GM18498 (cell line): ENCODE measurements around the gene RBM42.
"Not testable (repeated sequence)": the region's sequence is repeated elsewhere in the genome, so short reads cannot be mapped to it uniquely, and the experiment has no call there.

Source experiments
- ATAC-seq: cut with Tn5 transposase; IDR thresholded peaks from one replicate; pipeline ENCODE4 v1.9.1; 2021; ENCODE audit warnings: mild to moderate bottlenecking, moderate library complexity; ENCODE audit not compliant: unreplicated experiment

Gene RBM42, protein sequence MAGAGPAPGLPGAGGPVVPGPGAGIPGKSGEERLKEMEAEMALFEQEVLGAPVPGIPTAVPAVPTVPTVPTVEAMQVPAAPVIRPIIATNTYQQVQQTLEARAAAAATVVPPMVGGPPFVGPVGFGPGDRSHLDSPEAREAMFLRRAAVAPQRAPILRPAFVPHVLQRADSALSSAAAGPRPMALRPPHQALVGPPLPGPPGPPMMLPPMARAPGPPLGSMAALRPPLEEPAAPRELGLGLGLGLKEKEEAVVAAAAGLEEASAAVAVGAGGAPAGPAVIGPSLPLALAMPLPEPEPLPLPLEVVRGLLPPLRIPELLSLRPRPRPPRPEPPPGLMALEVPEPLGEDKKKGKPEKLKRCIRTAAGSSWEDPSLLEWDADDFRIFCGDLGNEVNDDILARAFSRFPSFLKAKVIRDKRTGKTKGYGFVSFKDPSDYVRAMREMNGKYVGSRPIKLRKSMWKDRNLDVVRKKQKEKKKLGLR

DNA sequence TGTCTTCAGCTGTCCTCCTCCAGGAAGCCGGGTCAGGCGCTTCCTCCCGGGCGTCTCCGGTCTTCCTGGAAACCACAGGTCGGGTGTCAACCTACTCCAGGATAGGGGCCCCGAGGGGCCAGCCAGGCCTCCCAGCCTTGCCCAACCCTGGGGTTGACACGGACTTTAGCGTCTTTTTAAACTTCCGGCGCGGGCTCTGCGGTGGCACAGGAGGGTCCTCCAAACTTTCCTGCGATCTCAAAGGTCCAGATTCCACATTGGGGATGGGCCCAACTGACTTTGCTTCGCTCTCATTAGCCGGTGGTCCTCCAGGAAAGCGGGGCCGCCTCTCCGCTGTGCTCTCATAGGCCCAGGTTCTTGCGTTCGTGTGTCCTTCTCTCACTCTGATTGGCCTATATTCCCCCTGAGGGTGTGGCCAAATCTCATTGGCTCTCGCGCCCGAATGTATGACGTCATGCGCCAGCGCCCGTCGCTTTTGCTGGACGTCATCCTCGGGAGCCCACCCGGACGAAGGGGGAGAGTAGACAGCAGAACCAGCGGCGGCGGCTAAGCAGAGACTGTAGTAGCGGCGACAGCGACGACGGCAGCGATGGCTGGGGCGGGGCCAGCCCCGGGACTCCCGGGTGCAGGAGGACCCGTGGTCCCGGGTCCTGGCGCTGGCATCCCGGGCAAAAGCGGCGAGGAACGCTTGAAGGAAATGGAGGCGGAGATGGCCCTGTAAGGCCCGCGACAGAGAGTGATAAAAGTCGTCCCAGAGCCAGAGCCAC is at the start of gene RBM42:
TSS of gene RBM42 (plus strand) at position 472 of the 767 bp plus-strand sequence. CDS start at position 590, 118 bp downstream.
- ATAC-seq = peak; percentile 94

DNA sequence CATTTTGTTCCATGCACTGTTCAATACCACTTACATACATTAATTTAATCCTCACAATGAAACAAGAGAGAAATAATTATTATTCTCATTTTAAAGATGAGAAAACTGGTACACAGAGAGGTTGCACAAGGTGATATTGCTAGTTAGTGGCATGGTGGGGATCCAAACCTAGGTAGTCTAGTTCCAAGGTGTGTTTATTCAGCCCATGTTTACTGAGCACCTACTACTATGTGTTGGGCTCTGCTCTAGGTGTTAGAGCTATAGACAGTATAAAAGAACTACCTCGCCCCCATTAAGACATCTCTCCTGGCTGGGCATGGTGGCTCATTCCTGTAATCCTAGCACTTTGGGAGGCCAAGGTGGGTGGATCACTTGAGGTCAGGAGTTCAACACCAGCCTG is 46.1 kb upstream of the RBM42 start:
- ATAC-seq = no peak

DNA sequence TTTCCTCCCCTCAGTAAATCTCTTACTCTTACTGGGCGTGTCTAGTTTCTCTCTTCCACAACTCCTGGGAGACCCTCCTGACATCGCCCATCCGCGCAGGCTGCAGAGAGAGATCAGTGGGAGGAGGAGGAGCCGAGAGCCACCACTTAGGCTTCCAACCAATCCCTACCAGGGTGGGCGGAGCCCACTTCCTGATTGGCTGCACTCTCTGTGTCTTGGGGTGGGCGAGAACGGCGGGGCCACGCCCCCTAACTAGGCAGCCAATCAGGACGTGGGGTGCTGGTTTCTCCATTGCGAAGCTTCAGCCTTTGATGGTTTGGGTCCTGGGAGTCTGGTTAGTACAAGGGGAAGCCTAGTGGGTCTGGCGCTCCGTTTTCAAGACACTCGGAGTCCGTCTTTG is 43.0 kb upstream of the RBM42 start, which contains the start of gene PMIS2:
TSS of gene PMIS2 (plus strand) at position 326 of the 400 bp plus-strand sequence. CDS start 87 bp downstream, outside the sequence.
- no peak for ATAC-seq

DNA sequence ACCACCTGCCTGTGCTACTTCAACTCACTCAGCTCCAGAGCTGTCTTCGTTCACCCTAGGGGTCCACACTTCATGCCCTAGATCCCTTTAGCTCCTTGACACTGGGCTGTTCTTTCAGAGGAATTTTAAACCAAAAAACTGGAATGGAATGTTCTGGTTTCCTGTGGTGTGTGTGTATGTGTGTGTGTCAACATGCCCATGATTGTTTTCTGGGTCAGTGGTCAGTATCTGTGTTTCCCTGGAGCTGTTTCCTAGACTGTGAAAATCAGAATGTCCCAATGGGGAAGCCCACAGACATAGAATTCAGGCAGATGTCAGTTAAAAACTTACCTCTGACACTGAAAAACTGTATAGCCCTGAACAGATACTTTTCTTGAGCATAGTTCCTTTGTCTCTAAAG is 41.5 kb upstream of the RBM42 start:
- ATAC-seq = no peak

DNA sequence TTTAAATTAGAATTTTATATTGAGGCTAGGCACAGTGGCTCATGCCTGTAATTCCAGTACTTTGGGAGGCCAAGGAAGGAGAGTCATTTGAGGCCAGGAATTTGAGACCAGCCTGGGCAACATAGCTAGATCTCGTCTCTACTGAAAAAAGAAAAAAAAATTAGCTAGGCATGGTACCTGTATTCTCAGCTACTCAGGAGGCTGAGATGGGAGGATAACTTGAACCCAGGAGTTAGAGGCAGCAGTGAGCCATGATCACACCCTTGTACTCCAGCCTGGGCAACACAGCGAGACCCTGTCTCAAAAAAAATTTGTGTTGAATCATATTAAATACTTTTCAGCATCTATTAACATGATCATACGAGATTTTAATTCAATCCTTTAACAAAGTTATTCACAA is 38.0 kb upstream of the RBM42 start:
- no peak for ATAC-seq

- ATAC-seq = no peak
These were observed 36.6 kb upstream of the RBM42 start for GRCh38 chr19:35592226-35592625.

DNA sequence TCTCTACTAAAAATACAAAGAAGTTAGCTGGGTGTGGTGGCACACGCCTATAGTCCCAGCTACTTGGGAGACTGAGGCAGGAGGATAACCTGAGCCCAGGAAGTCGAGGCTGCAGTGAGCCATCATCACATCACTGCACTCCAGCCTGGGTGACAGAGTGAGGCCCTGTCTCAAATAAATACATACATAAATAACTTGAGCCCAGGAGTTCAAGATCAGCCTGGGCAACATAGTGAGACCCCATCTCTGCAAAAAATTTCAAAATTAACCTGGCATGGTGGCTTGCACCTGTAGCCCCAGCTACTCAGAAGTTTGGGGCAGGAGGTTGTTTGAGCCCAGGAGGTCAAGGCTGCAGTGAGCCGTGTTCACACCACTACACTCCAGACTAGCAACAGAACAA is 33.8 kb upstream of the RBM42 start:
- ATAC-seq = not testable (repeated sequence)

DNA sequence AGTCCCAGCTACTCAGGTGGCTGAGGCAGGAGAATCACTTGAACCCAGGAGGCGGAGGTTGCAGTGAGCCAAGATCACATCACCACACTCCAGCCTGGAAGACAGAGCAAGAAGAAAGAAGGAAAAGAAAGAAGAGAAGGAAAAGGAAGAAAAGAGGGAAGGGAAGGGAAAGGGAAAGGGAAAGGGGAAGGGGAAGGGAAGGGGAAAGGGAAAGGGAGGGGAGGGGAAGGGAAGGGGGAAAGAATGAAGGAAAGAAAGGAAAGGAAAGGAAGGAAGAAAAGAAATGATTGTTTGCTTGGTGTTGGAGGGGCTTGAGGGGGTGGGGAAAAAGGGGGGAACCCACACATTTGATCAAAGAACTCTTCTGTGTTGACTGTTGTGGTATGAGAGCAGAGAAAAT is 32.9 kb upstream of the RBM42 start:
- ATAC-seq = no peak

DNA sequence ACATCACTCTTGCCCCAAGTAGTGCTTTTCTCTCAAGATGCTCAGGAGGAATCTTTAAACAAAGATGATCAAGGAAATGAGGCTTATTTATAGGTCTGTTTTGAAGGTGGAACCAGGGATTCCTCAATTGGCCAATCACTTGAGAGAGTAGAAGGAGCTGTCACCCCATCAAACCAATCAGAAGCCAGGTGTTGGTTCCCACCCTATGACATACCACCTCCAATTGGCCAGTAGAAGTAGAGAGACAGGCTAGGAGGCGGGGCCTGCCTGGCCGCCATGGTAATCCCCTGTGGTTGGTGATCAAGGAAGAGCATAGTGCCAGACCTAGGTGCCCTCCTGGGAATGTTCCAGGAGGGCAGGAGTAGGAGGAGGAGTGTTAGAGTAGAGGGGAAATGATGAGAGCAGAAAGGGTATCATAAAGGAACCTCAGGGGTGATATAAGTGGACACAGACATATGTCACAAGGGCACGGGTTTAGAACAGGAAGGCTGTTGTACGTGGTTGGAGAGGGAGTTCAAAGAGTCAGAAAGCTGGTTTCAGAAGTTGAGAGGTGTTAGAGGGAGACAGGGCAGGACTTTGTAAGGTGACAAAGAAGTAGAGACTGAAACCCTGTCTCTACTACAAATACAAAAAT is 32.4 kb upstream of the RBM42 start:
- ATAC-seq = peak; percentile 74

DNA sequence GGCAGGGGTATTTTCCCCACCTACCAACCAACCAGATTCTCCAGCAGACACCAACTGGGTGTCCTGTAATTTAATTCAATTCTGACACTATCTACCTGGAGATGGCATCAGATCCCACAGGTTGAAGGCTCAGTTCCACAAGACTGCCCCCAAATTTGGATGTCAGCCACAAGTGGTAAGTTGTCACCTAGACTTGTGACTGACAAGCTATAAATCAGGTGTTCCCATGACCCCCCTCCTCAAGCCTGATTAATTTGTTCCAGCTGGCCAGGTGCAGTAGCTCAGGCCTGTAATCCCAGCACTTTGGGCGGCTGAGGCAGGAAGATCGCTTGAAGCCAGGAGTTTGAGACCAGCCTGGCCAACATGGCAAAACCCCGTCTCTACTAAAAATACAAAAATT is 26.9 kb upstream of the RBM42 start:
- ATAC-seq = no peak

GRCh38 chr19:35604436-35604835 is 24.4 kb upstream of the RBM42 start:
- not testable (repeated sequence) for ATAC-seq

DNA sequence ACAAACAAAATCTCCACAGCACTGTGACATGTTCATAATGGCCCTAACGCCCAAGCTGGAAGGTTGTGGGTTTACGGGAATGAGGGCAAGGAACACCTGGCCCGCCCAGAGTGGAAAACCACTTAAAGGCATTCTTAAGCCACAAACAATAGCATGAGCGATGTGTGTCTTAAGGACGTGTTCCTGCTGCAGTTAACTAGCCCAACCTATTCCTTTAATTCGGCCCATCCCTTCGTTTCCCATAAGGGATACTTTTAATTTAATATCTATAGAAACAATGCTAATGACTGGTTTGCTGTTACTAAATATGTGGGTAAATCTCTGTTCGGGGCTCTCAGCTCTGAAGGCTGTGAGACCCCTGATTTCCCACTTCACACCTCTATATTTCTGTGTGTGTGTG is 21.7 kb upstream of the RBM42 start:
- ATAC-seq = not testable (repeated sequence)

DNA sequence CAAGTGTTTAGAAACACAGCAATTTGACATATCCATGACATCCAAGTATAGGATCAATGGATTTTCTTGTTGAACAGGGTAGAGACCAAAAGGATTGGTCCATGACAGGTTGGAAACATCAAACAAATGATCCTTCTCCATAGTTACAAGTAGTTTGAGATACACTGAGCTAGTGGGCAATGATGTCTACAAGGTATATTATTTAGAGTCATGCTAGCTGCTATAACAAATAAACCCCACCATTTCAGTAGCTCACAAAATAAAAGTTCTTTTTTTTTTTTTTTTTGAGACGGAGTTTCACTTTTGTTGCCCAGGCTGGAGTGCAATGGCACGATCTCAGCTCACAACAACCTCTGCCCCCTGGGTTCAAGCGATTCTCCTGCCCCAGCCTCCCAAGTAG is 21.2 kb upstream of the RBM42 start:
- ATAC-seq = no peak

GRCh38 chr19:35608251-35608650 is 20.6 kb upstream of the RBM42 start:
- no peak for ATAC-seq

DNA sequence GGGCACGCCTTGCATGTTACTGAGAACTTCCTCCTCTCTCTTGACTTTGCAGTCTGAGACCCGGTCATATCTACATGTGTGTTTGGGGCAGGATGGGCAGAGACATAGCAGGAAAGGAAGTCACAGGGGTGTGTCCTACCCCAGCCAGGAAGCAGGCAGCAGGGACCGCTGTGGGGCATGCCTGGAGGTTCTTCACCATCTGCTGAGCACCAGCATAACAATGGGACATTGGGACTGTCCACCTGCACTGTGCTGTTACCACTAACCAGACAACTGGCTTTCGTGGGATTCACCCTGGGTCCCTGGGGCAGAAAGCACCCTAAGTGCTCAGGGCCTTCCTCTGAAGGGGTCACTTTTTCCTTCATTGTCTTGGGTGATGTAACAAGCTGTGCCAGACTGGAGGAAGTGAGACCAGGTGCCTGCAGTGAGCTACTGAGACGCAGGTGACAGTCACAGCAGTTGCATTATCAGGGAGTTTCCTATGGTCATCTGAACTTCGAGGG is 18.9 kb upstream of the RBM42 start:
- no peak for ATAC-seq

DNA sequence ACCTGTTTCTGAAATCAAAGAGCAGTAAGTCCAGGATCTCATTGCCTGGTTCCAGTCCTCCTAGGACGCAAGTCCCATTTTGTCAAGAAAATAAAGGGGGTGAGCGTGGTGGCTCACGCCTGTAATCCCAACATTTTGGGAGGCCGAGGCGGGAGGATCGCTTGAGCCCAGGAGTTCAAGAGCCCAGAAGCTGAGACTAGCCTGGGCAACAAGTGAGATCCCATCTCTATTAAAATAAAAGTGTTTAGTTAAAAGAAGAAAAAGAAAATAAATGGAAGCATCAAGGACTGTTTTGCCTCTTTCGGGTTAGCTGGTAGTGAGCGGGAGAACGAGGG is 16.6 kb upstream of the RBM42 start:
- no peak for ATAC-seq

- ATAC-seq = peak; percentile 90
These were observed 16.1 kb upstream of the RBM42 start, which contains the start of gene HAUS5 for GRCh38 chr19:35612559-35613321. HAUS5 (plus strand) TSS chr19:35612735; CDS start chr19:35612795, 60 bp downstream.

DNA sequence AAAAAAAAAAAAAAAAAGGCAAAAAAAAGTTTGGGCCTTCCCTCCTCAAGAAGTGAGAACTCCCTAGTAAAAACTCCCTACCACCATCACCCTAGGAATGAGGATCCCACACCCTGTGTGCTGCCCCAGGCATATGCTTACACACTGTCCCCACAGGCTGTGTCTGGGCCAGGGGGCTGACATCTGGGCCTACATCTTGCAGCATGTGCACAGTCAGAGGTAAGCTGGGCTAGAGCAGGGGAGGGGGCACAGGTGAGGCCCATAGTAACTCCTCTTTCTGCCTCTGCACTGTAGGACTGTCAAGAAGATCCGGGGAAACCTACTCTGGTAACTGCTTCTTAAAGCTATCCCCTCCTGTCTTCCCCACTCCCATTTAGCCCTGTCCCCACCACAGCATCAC is 15.3 kb upstream of the RBM42 start:
- no peak for ATAC-seq

- no peak for ATAC-seq
These were observed 13.8 kb upstream of the RBM42 start for GRCh38 chr19:35615036-35615435.

GRCh38 chr19:35618857-35619256 is 10.0 kb upstream of the RBM42 start:
- ATAC-seq = no peak
